IMR-90 (cell line): ENCODE results near the gene PRR5L. TPM values are rescaled to one million over a fixed set of nuclear protein-coding genes. Genes with fewer than 3 reads are reported as not detected.

Experiments
- ATAC-seq: fragments of 200-7000 bp; cut with Tn5 transposase; 2 replicates; pipeline ENCODE4 v1.9.1; 2020; ENCODE audit warnings: low read depth, mild to moderate bottlenecking, moderate library complexity
- BruUV-seq: library from RNA; stranded (reverse); fragments of 400-500 nt; replicated peaks from 2 replicates; lab custom pipeline; 2021; lab: Mats Ljungman, UMichigan
- CTCF ChIA-PET: fragments of 300-600 bp; formaldehyde crosslinking; extraction: SDS; loops from one replicate; lab custom pipeline; 2021; ENCODE audit warnings: antibody characterized with exemption; lab: Yijun Ruan, JAX
- POLR2A ChIA-PET: fragments of 300-600 bp; sonication (Branson Sonifier 250); formaldehyde crosslinking; loops from one replicate; lab custom pipeline; 2022; ENCODE audit warnings: antibody characterized with exemption; ENCODE audit not compliant: unreplicated experiment; lab: Charles Lee
- DNase-seq: peaks from one replicate; pipeline ENCODE4 v3.0.0; 2013
- H2AFZ ChIP-seq: replicated peaks from 2 replicates; pipeline ENCODE3; 2013; ENCODE audit warnings: low read length, mild to moderate bottlenecking; ENCODE audit not compliant: poor library complexity
- H2AK5ac ChIP-seq: 2 replicates; pipeline ENCODE4 v1.6.1; 2013; ENCODE audit warnings: low read depth, low read length, inconsistent platforms
- H2AK9ac ChIP-seq: replicated peaks from 2 replicates; pipeline ENCODE3; 2013; ENCODE audit warnings: mild to moderate bottlenecking, low read depth, low read length, moderate library complexity; ENCODE audit not compliant: poor library complexity
- H2BK120ac ChIP-seq: 2 replicates; pipeline ENCODE4 v1.6.1; 2013; ENCODE audit warnings: low read depth, low read length, inconsistent platforms
- H2BK15ac ChIP-seq: 3 replicates; pipeline ENCODE4 v1.6.1; 2013; ENCODE audit warnings: low read depth, low read length, inconsistent platforms
- H2BK20ac ChIP-seq: 2 replicates; pipeline ENCODE4 v1.6.1; 2013; ENCODE audit warnings: low read depth, mild to moderate bottlenecking, inconsistent platforms, low read length, moderate library complexity
- H2BK5ac ChIP-seq: 2 replicates; pipeline ENCODE4 v1.6.1; 2013; ENCODE audit warnings: mild to moderate bottlenecking, low read depth, low read length, inconsistent platforms; ENCODE audit not compliant: poor library complexity, severe bottlenecking
- H3K14ac ChIP-seq: replicated peaks from 2 replicates; pipeline ENCODE4 v1.6.1; 2013; ENCODE audit warnings: low read depth, low read length, inconsistent platforms
- H3K18ac ChIP-seq: 2 replicates; pipeline ENCODE4 v1.6.1; 2013; ENCODE audit warnings: low read depth, low read length, control low read depth
- H3K23ac ChIP-seq: 2 replicates; pipeline ENCODE4 v1.6.1; 2013; ENCODE audit warnings: low read depth, low read length, inconsistent platforms
- H3K27ac ChIP-seq: 2 replicates; pipeline ENCODE4 v1.5.1; 2013; ENCODE audit warnings: mild to moderate bottlenecking, control low read depth, low read length; ENCODE audit not compliant: insufficient read depth
- H3K27me3 ChIP-seq: 2 replicates; pipeline ENCODE4 v1.6.1; 2013; ENCODE audit warnings: low read length; ENCODE audit not compliant: control insufficient read depth, insufficient read depth
- H3K36me3 ChIP-seq: 2 replicates; pipeline ENCODE4 v1.6.1; 2013; ENCODE audit warnings: low read length, mixed read lengths; ENCODE audit not compliant: control insufficient read depth, insufficient read depth
- H3K4ac ChIP-seq: 2 replicates; pipeline ENCODE4 v1.6.1; 2013; ENCODE audit warnings: low read depth, low read length, inconsistent platforms
- H3K4me1 ChIP-seq: 2 replicates; pipeline ENCODE4 v1.6.1; 2013; ENCODE audit warnings: low read length, mixed read lengths; ENCODE audit not compliant: control insufficient read depth, insufficient read depth
- H3K4me2 ChIP-seq: 2 replicates; pipeline ENCODE4 v1.6.1; 2013; ENCODE audit warnings: low read depth, mild to moderate bottlenecking, control low read depth, low read length, moderate library complexity
- H3K4me3 ChIP-seq: 2 replicates; pipeline ENCODE4 v1.5.1; 2013; ENCODE audit warnings: low read depth, mild to moderate bottlenecking, control low read depth, low read length, moderate library complexity; ENCODE audit not compliant: insufficient read depth
- H3K56ac ChIP-seq: 2 replicates; pipeline ENCODE4 v1.6.1; 2013; ENCODE audit warnings: low read length, inconsistent platforms; ENCODE audit not compliant: insufficient read depth; ENCODE audit errors: extremely low read depth
- H3K79me1 ChIP-seq, 2 experiments: 2 replicates each; pipeline ENCODE4 v1.6.1; 2013; ENCODE audit warnings: low read length in 2 of 2, inconsistent platforms in 1 of 2, low read depth in 1 of 2
- H3K9ac ChIP-seq: 2 replicates; pipeline ENCODE4 v1.6.1; 2013; ENCODE audit warnings: low read depth, low read length, control low read depth
- H3K9me1 ChIP-seq: 2 replicates; pipeline ENCODE4 v1.6.1; 2013; ENCODE audit warnings: low read length, inconsistent platforms; ENCODE audit not compliant: insufficient read depth
- H3K9me3 ChIP-seq: 2 replicates; pipeline ENCODE4 v1.6.1; 2013; ENCODE audit warnings: low read length; ENCODE audit not compliant: control insufficient read depth, insufficient read depth
- H4K20me1 ChIP-seq: 2 replicates; pipeline ENCODE4 v1.6.1; 2013; ENCODE audit warnings: low read length, inconsistent platforms; ENCODE audit not compliant: insufficient read depth
- H4K5ac ChIP-seq: 2 replicates; pipeline ENCODE4 v1.6.1; 2013; ENCODE audit warnings: mild to moderate bottlenecking, low read depth, low read length, control low read depth
- H4K8ac ChIP-seq, 2 experiments: 2 replicates each; pipeline ENCODE4 v1.6.1; 2013; ENCODE audit warnings: low read depth in 2 of 2, low read length in 2 of 2, control low read depth in 1 of 2, inconsistent platforms in 1 of 2
- H4K91ac ChIP-seq: 2 replicates; pipeline ENCODE4 v1.6.1; 2013; ENCODE audit warnings: low read depth, low read length, inconsistent platforms; ENCODE audit not compliant: insufficient read depth
- CTCF ChIP-seq: conservative IDR thresholded peaks from 2 replicates; pipeline ENCODE4 v1.5.1; 2012; ENCODE audit warnings: mild to moderate bottlenecking, low read depth, low read length, improper control_type of control experiment
- ELK1 ChIP-seq: fragments of 150-350 bp; IDR thresholded peaks from 2 replicates; pipeline ENCODE4 v1.6.1; 2016; ENCODE audit warnings: low read depth, mild to moderate bottlenecking, low read length, moderate library complexity, borderline replicate concordance
- RAD21 ChIP-seq: IDR thresholded peaks from 2 replicates; pipeline ENCODE4 v1.6.1; 2012; ENCODE audit warnings: low read length, improper control_type of control experiment
- USF2 ChIP-seq: fragments of 150-350 bp; IDR thresholded peaks from 2 replicates; pipeline ENCODE4 v1.6.1; 2017; ENCODE audit warnings: mild to moderate bottlenecking, antibody characterized with exemption, low read length, low read depth
- WGBS, 2 experiments: methylation state at CpG; one replicate each; pipeline versions ENCODE4 v1.1.5 to v1.1.7; 2013; ENCODE audit warnings: missing lambda C conversion rate in 2 of 2; ENCODE audit not compliant: insufficient read length in 1 of 2; ENCODE audit errors: extremely low coverage in 2 of 2; 5-methylcytosine and 5-hydroxymethylcytosine counted together
- dilution Hi-C: fragments of 300-500 bp; cut with HindIII; formaldehyde crosslinking; loops from one replicate; pipeline ENCODE4 v1.14.3; 2018; ENCODE audit warnings: low sequenced_read_pairs; ENCODE audit not compliant: unreplicated experiment
- in situ Hi-C: fragments of 300-500 bp; cut with MboI; formaldehyde crosslinking; loops from 3 replicates; pipeline ENCODE4 v1.14.3; 2019; ENCODE audit warnings: low sequenced_read_pairs, inconsistent platforms, mixed read lengths
- intact Hi-C: fragments of 100-400 bp; cut with micrococcal nuclease; formaldehyde crosslinking; loops from 2 replicates; pipeline ENCODE4 v1.10.0; 2022
- polyA plus RNA-seq, 3 experiments: library from polyadenylated mRNA; depleted of rRNA; stranded (reverse); fragments of >200 nt; gene quantifications; 2 replicates each; pipeline ENCODE4 v1.2.3, GENCODE V29; 2012; ENCODE audit warnings: low replicate concordance in 1 of 3
- total RNA-seq: library from RNA; depleted of rRNA; stranded (reverse); fragments of >200 nt; gene quantifications from 2 replicates; pipeline ENCODE4 v1.2.3, GENCODE V29; 2012

Gene PRR5L
- total and polyA plus RNA-seq, 2 of the 4 experiments (the other 2 are of a cell fraction): 2.9 to 3.6 TPM

- TF ChIP-seq RAD21: no peak
- TF ChIP-seq CTCF: no peak
- no peak for TF ChIP-seq USF2
- no peak for TF ChIP-seq ELK1
- no TSS peak for BruUV-seq
- no peak overlapping the region for H2AK9ac ChIP-seq
- peak; percentile 25 for DNase-seq
- ChIA-PET POLR2A (no interaction called here), CTCF (no interaction called here)
- H4K20me1 ChIP-seq: peaks cover 12% of the 10 kb centered on the region; the same call in 1 of the 2 replicates
- no peak overlapping the region; the same call in 1 of the 2 replicates for H3K23ac ChIP-seq
- H4K91ac ChIP-seq: no peak overlapping the region
- H2AK5ac ChIP-seq: no peak overlapping the region
- H3K27me3 ChIP-seq: no peaks in the 10 kb centered on the region; the same call in 1 of the 2 replicates
- peaks cover 4% of the 10 kb centered on the region; the same call in 1 of the 2 replicates for H3K4me1 ChIP-seq
- no peak overlapping the region for H2BK20ac ChIP-seq
- H3K36me3 ChIP-seq: no peaks in the 10 kb centered on the region
- WGBS, 2 experiments: no CpG with 5 or more reads among the region's 4 CpGs
- H2BK120ac ChIP-seq: no peak overlapping the region
- no peak overlapping the region for H3K9ac ChIP-seq
- no peak overlapping the region for H3K4ac ChIP-seq
- intact Hi-C loops (no loop called here), in situ Hi-C loops (no loop called here), dilution Hi-C loops (no loop called here)
- no peak overlapping the region for H2BK15ac ChIP-seq
- H3K18ac ChIP-seq: no peak overlapping the region
- peaks cover 14% of the 10 kb centered on the region for H3K9me1 ChIP-seq
- no peak overlapping the region for H3K56ac ChIP-seq
- no peak overlapping the region for H2AFZ ChIP-seq
- no peak overlapping the region for H3K14ac ChIP-seq
- no peak overlapping the region for H2BK5ac ChIP-seq
- H3K9me3 ChIP-seq: no peaks in the 10 kb centered on the region
- no peak for ATAC-seq
- H3K4me2 ChIP-seq: no peak overlapping the region
- no peak overlapping the region for H3K27ac ChIP-seq
- no peak overlapping the region for H4K5ac ChIP-seq
- H3K4me3 ChIP-seq: no peak overlapping the region
- H4K8ac ChIP-seq: no peak overlapping the region
- H3K79me1 ChIP-seq: peaks cover 11 to 14% of the 10 kb centered on the region in 2 experiments
These were observed 93.7 kb downstream of the PRR5L start for GRCh38 chr11:36389811-36390210.
